H1 (cell line): Measurements from ENCODE around the gene SETX. TPM values are rescaled to one million over a fixed set of nuclear protein-coding genes. Genes with fewer than 3 reads are reported as not detected.

Experiments used
- CTCF ChIA-PET: fragments of 300-600 bp; sonication (Branson Sonifier 250); formaldehyde crosslinking; loops from one replicate; lab custom pipeline; 2021; ENCODE audit not compliant: partially characterized antibody; lab: Charles Lee
- POLR2A ChIA-PET: fragments of 300-600 bp; sonication (Branson Sonifier 250); formaldehyde crosslinking; loops from one replicate; lab custom pipeline; 2021; ENCODE audit warnings: inconsistent platforms; ENCODE audit not compliant: partially characterized antibody; lab: Charles Lee
- DNase-seq, 2 experiments: peaks; one replicate each; pipeline versions ENCODE4 v3.0.0 to v3.0.0-alpha.2; 2010 to 2022; ENCODE audit warnings: low spot score in 2 of 2, low read depth in 1 of 2, mixed read lengths in 1 of 2
- FAIRE-seq: peaks from 2 replicates; lab custom pipeline; 2011; peaks lifted over from hg19 to GRCh38; lab: Jason Lieb, UNC
- H2AFZ ChIP-seq: 2 replicates; pipeline ENCODE4 v1.8.1; 2012; ENCODE audit warnings: low read length, inconsistent platforms
- H2AK5ac ChIP-seq: 2 replicates; pipeline ENCODE4 v1.6.1; 2013; ENCODE audit warnings: low read depth, low read length
- H2BK120ac ChIP-seq: replicated peaks from 2 replicates; pipeline ENCODE3; 2013; ENCODE audit warnings: low read depth, low read length, inconsistent platforms
- H2BK12ac ChIP-seq: 2 replicates; pipeline ENCODE4 v1.6.1; 2013; ENCODE audit warnings: low read depth, low read length
- H2BK15ac ChIP-seq: 2 replicates; pipeline ENCODE4 v1.6.1; 2013; ENCODE audit warnings: low read length
- H2BK20ac ChIP-seq: 2 replicates; pipeline ENCODE4 v1.6.1; 2013; ENCODE audit warnings: low read length
- H2BK5ac ChIP-seq: 2 replicates; pipeline ENCODE4 v1.6.1; 2013; ENCODE audit warnings: low read depth, low read length
- H3K14ac ChIP-seq: 2 replicates; pipeline ENCODE4 v1.6.1; 2013; ENCODE audit warnings: inconsistent platforms; ENCODE audit not compliant: insufficient read length
- H3K18ac ChIP-seq: 2 replicates; pipeline ENCODE4 v1.6.1; 2013; ENCODE audit warnings: low read length; ENCODE audit errors: extremely low read depth
- H3K23ac ChIP-seq: 2 replicates; pipeline ENCODE4 v1.6.1; 2013; ENCODE audit warnings: inconsistent platforms; ENCODE audit not compliant: insufficient read length
- H3K23me2 ChIP-seq: 2 replicates; pipeline ENCODE4 v1.6.1; 2013; ENCODE audit warnings: low read depth, low read length
- H3K27ac ChIP-seq: 2 replicates; pipeline ENCODE4 v1.6.1; 2011; ENCODE audit warnings: low read depth, low read length, inconsistent platforms
- H3K27me3 ChIP-seq, 4 experiments: replicated peaks in 1 of 4; 1 replicate in 1 of 4; 2 replicates in 3 of 4; pipeline versions ENCODE4 v1.6.1 to v1.8.1; 2011 to 2013; ENCODE audit warnings: low read length in 3 of 4, mild to moderate bottlenecking in 3 of 4, inconsistent platforms in 2 of 4, mixed read lengths in 2 of 4, moderate library complexity in 1 of 4; ENCODE audit not compliant: control insufficient read depth in 3 of 4, insufficient read depth in 3 of 4; ENCODE audit errors: extremely low read depth in 1 of 4
- H3K36me3 ChIP-seq, 4 experiments: 2 replicates each; pipeline versions ENCODE4 v1.6.1 to v1.8.1; 2011 to 2013; ENCODE audit warnings: mild to moderate bottlenecking in 4 of 4, low read length in 3 of 4, moderate library complexity in 2 of 4, control low read depth in 1 of 4, inconsistent platforms in 1 of 4; ENCODE audit not compliant: insufficient read depth in 4 of 4, control insufficient read depth in 2 of 4
- H3K4ac ChIP-seq: replicated peaks from 2 replicates; pipeline ENCODE3; 2013; ENCODE audit warnings: low read length, low read depth, mixed read lengths, inconsistent platforms; ENCODE audit not compliant: insufficient read length
- H3K4me1 ChIP-seq, 4 experiments: replicated peaks in 1 of 4; 1 replicate in 1 of 4; 2 replicates in 3 of 4; pipeline versions ENCODE4 v1.6.1 to v1.8.1; 2011 to 2013; ENCODE audit warnings: low read length in 3 of 4, inconsistent platforms in 2 of 4, mixed read lengths in 1 of 4; ENCODE audit not compliant: insufficient read depth in 4 of 4, control insufficient read depth in 3 of 4
- H3K4me2 ChIP-seq, 2 experiments: 2 replicates each; pipeline versions ENCODE4 v1.6.1 to v1.8.1; 2011 to 2013; ENCODE audit warnings: low read depth in 2 of 2, low read length in 2 of 2, control low read depth in 1 of 2, inconsistent platforms in 1 of 2, mild to moderate bottlenecking in 1 of 2; ENCODE audit not compliant: insufficient read depth in 1 of 2
- H3K4me3 ChIP-seq, 4 experiments: fragments of 200-600, 300-600 bp in 1 of 4; sonication (generic), shearing (Covaris generic), sonication (Bioruptor Twin) in 1 of 4; 2 replicates each; pipeline versions ENCODE4 v1.5.1 to v1.8.1; 2011 to 2016; ENCODE audit warnings: low read length in 4 of 4, low read depth in 3 of 4, control low read depth in 2 of 4, inconsistent platforms in 2 of 4, mild to moderate bottlenecking in 2 of 4, mixed read lengths in 1 of 4, moderate library complexity in 1 of 4; ENCODE audit not compliant: insufficient read depth in 2 of 4; ENCODE audit errors: extremely low read depth in 1 of 4
- H3K56ac ChIP-seq: replicated peaks from 2 replicates; pipeline ENCODE3; 2013; ENCODE audit warnings: low read depth, mild to moderate bottlenecking, mixed read lengths, low read length, inconsistent platforms; ENCODE audit not compliant: insufficient read length
- H3K79me1 ChIP-seq: 2 replicates; pipeline ENCODE4 v1.6.1; 2013; ENCODE audit warnings: low read depth, low read length, control low read depth
- H3K79me2 ChIP-seq, 2 experiments: 2 replicates each; pipeline versions ENCODE4 v1.6.1 to v1.8.1; 2012 to 2013; ENCODE audit warnings: low read length in 2 of 2, mild to moderate bottlenecking in 2 of 2, inconsistent platforms in 1 of 2; ENCODE audit not compliant: insufficient read depth in 2 of 2, control insufficient read depth in 1 of 2
- H3K9ac ChIP-seq, 4 experiments: replicated peaks in 1 of 4; 1 replicate in 1 of 4; 2 replicates in 3 of 4; pipeline versions ENCODE4 v1.6.1 to v1.8.1; 2011 to 2013; ENCODE audit warnings: low read depth in 3 of 4, low read length in 3 of 4, control low read depth in 2 of 4, mild to moderate bottlenecking in 2 of 4, moderate library complexity in 2 of 4, inconsistent platforms in 1 of 4; ENCODE audit errors: extremely low read depth in 1 of 4
- H3K9me3 ChIP-seq, 2 experiments: 2 replicates each; pipeline versions ENCODE4 v1.6.1 to v1.8.1; 2012 to 2013; ENCODE audit warnings: mild to moderate bottlenecking in 2 of 2, moderate library complexity in 2 of 2, control low read depth in 1 of 2, inconsistent platforms in 1 of 2, low read depth in 1 of 2, low read length in 1 of 2, mixed read lengths in 1 of 2; ENCODE audit not compliant: insufficient read depth in 2 of 2
- H4K20me1 ChIP-seq, 2 experiments: replicated peaks in 1 of 2; 2 replicates each; pipeline versions ENCODE3 to v1.8.1; 2011 to 2013; ENCODE audit warnings: inconsistent platforms in 2 of 2, low read length in 2 of 2, mild to moderate bottlenecking in 1 of 2; ENCODE audit not compliant: insufficient read depth in 2 of 2, control insufficient read depth in 1 of 2
- H4K5ac ChIP-seq: 2 replicates; pipeline ENCODE4 v1.6.1; 2013; ENCODE audit warnings: low read length, low read depth, mixed read lengths, inconsistent platforms; ENCODE audit not compliant: insufficient read length
- H4K8ac ChIP-seq: 2 replicates; pipeline ENCODE4 v1.8.0; 2013; ENCODE audit warnings: mild to moderate bottlenecking, moderate library complexity, low read length, inconsistent platforms; ENCODE audit not compliant: insufficient read depth; ENCODE audit errors: extremely low read depth
- H4K91ac ChIP-seq: replicated peaks from 2 replicates; pipeline ENCODE3; 2013; ENCODE audit warnings: low read length, mixed read lengths, inconsistent platforms; ENCODE audit not compliant: insufficient read length
- EZH2 ChIP-seq: fragments of 200-600 bp; sonication (generic); IDR thresholded peaks from 2 replicates; pipeline ENCODE4 v1.7.1; 2012; ENCODE audit warnings: low read depth, mild to moderate bottlenecking, moderate library complexity, low read length, inconsistent platforms; ENCODE audit not compliant: severe bottlenecking
- HDAC6 ChIP-seq: IDR thresholded peaks from one replicate; pipeline ENCODE4 v1.7.1; 2012; ENCODE audit warnings: low read depth, mild to moderate bottlenecking, inconsistent platforms, low read length, moderate library complexity
- JUN ChIP-seq: IDR thresholded peaks from 2 replicates; pipeline ENCODE4 v1.6.1; 2011; ENCODE audit warnings: low read depth, mild to moderate bottlenecking, improper control_type of control experiment, low read length
- MAFK ChIP-seq: IDR thresholded peaks from 2 replicates; pipeline ENCODE4 v1.6.1; 2012; ENCODE audit warnings: low read depth, mild to moderate bottlenecking, improper control_type of control experiment, low read length
- NRF1 ChIP-seq: IDR thresholded peaks from 2 replicates; pipeline ENCODE4 v1.6.1; 2011; ENCODE audit warnings: mild to moderate bottlenecking, low read depth, low read length, improper control_type of control experiment
- POLR2AphosphoS5 ChIP-seq: IDR thresholded peaks from 2 replicates; pipeline ENCODE4 v1.6.1; 2011; ENCODE audit warnings: low read depth, low read length
- SP1 ChIP-seq: IDR thresholded peaks from 2 replicates; pipeline ENCODE4 v1.6.1; 2011; ENCODE audit warnings: low read depth, low read length
- SP4 ChIP-seq: IDR thresholded peaks from 2 replicates; pipeline ENCODE4 v1.6.1; 2012; ENCODE audit warnings: low read length, inconsistent platforms
- TAF1 ChIP-seq: IDR thresholded peaks from 2 replicates; pipeline ENCODE4 v1.6.1; 2011; ENCODE audit warnings: mild to moderate bottlenecking, low read depth, low read length
- TEAD4 ChIP-seq: IDR thresholded peaks from 2 replicates; pipeline ENCODE4 v1.6.1; 2012; ENCODE audit warnings: low read depth, low read length, inconsistent platforms, mixed read lengths
- WGBS, 2 experiments: shearing (Covaris generic) in 1 of 2; methylation state at CpG; one replicate each; pipeline versions ENCODE4 v1.1.6 to v1.1.7; 2013 to 2015; ENCODE audit warnings: low lambda C conversion rate in 2 of 2, mixed read lengths in 2 of 2, inconsistent platforms in 1 of 2, low coverage in 1 of 2, missing lambda C conversion rate in 1 of 2; ENCODE audit not compliant: insufficient replicate concordance in 2 of 2, insufficient coverage in 1 of 2, insufficient read length in 1 of 2; ENCODE audit errors: extremely low coverage in 1 of 2, missing lambda C conversion rate in 1 of 2; 5-methylcytosine and 5-hydroxymethylcytosine counted together
- polyA plus RNA-seq, 7 experiments: library from polyadenylated mRNA; depleted of rRNA in 3 of 7; stranded (reverse) in 5 of 7; unstranded in 2 of 7; fragments of >200 nt in 5 of 7; fragments of 200-250 nt in 2 of 7; gene quantifications; 1 replicate in 5 of 7; 2 replicates in 1 of 7; 4 replicates in 1 of 7; pipeline versions ENCODE4 v1.2.1 to v1.2.3, GENCODE V29; 2011 to 2013; ENCODE audit warnings: missing spikeins in 2 of 7, mixed read lengths in 2 of 7
- total RNA-seq: library from RNA; stranded (reverse); fragmentation: NEBNext Ultra II Directional; extraction: Animal tissue kit (Norgen Biotek cat#: 25700); gene quantifications from 2 replicates; pipeline ENCODE4 v1.2.1, GENCODE V29; 2021

Gene SETX
- total and polyA plus RNA-seq, 2 of the 8 experiments (the other 6 are each of a cell fraction or from before 2014, with no cell fraction given): 15.1 to 37.9 TPM

GRCh38 chr9:132224645-132225044 is 130.1 kb downstream of the SETX start:
- POLR2A ChIA-PET: no interaction called here
- Histone ChIP-seq H2BK120ac (no peak overlapping the region), H3K79me1 (no peaks in the 10 kb centered on the region), H3K27ac (no peak overlapping the region), H4K20me1 (peaks cover 0 to 2% of the 10 kb centered on the region in 2 experiments), H3K14ac (no peak overlapping the region), H4K5ac (no peak overlapping the region), H3K36me3 (no peaks in the 10 kb centered on the region), H2BK12ac (no peak overlapping the region), H3K4me2 (no peak overlapping the region), H3K9ac (no peak overlapping the region), H3K4ac (no peak overlapping the region), H3K4me1 (no peaks in the 10 kb centered on the region; a peak in 1 of 7 replicates), H3K18ac (no peak overlapping the region), H2AK5ac (no peak overlapping the region), H2BK20ac (no peak overlapping the region), H4K8ac (no peak overlapping the region), H4K91ac (no peak overlapping the region), H3K9me3 (no peaks in the 10 kb centered on the region), H3K27me3 (no peaks in the 10 kb centered on the region), H3K79me2 (no peaks in the 10 kb centered on the region; a peak in 1 of 4 replicates), H3K23me2 (no peaks in the 10 kb centered on the region), H3K56ac (no peak overlapping the region), H2BK5ac (no peak overlapping the region), H3K4me3 (no peak overlapping the region), H3K23ac (no peak overlapping the region), H2BK15ac (no peak overlapping the region), H2AFZ (no peak overlapping the region)
- TF ChIP-seq POLR2AphosphoS5: no peak
- TF ChIP-seq JUN: no peak
- TF ChIP-seq SP1: no peak
- no peak for TF ChIP-seq TEAD4
- no peak for TF ChIP-seq MAFK
- no peak for TF ChIP-seq HDAC6
- no peak for TF ChIP-seq TAF1
- no peak for TF ChIP-seq EZH2
- no peak for TF ChIP-seq SP4
- no peak for TF ChIP-seq NRF1
- no peak for DNase-seq
- WGBS, 2 experiments: 88% methylated on average over 3 of the region's 3 CpGs; no CpG with 5 or more reads in 1 of the 2 experiments
- FAIRE-seq: no peak
- CTCF ChIA-PET: no interaction called here
